HEK293 (cell line): ENCODE data around the gene OR4D1.

ENCODE experiments used
- CTCF ChIA-PET: fragments of 350-600 bp; formaldehyde crosslinking; extraction: SDS; loops from one replicate; lab custom pipeline; 2021; ENCODE audit warnings: antibody characterized with exemption; lab: Yijun Ruan, JAX
- POLR2A ChIA-PET: fragments of 300-600 bp; formaldehyde crosslinking; extraction: SDS; loops from one replicate; lab custom pipeline; 2020; ENCODE audit warnings: antibody characterized with exemption, inconsistent platforms; lab: Yijun Ruan, JAX
- H3K27ac ChIP-seq: fragments of 200-500 bp; sonication (Bioruptor generic); 2 replicates; pipeline ENCODE4 v1.5.1; 2014; ENCODE audit warnings: low read depth, low read length, control low read depth, inconsistent platforms; ENCODE audit errors: extremely low read depth
- H3K36me3 ChIP-seq, 2 experiments: fragments of 200-500 bp in 1 of 2; sonication (Bioruptor generic) in 1 of 2; 1 replicate in 1 of 2; 2 replicates in 1 of 2; pipeline ENCODE4 v1.5.1; 2014 to 2017; ENCODE audit warnings: inconsistent platforms in 2 of 2, low read length in 2 of 2; ENCODE audit not compliant: control insufficient read depth in 2 of 2, insufficient read depth in 1 of 2
- H3K4me1 ChIP-seq: fragments of 200-500 bp; sonication (Bioruptor generic); 2 replicates; pipeline ENCODE4 v1.5.1; 2014; ENCODE audit warnings: mild to moderate bottlenecking, low read length, inconsistent platforms; ENCODE audit not compliant: control insufficient read depth, insufficient read depth
- H3K4me3 ChIP-seq: 2 replicates; pipeline ENCODE4 v1.5.1; 2011; ENCODE audit warnings: low read depth, mild to moderate bottlenecking, control low read depth, low read length, moderate library complexity
- H3K9me3 ChIP-seq: fragments of 200-500 bp; sonication (Bioruptor generic); 2 replicates; pipeline ENCODE4 v1.5.1; 2014; ENCODE audit warnings: low read depth, low read length, inconsistent platforms; ENCODE audit not compliant: control insufficient read depth, insufficient read depth
- ATF2 ChIP-seq: fragments of 450-650 bp; formaldehyde crosslinking; IDR thresholded peaks from 2 replicates; pipeline ENCODE4 v1.5.1; 2016; ENCODE audit warnings: missing biosample characterization, missing genetic modification characterization, low read depth
- PRDM4 ChIP-seq: fragments of 450-650 bp; formaldehyde crosslinking; IDR thresholded peaks from 2 replicates; pipeline ENCODE4 v1.5.1; 2017; ENCODE audit warnings: missing biosample characterization, missing genetic modification characterization
- PRDM6 ChIP-seq: fragments of 450-650 bp; formaldehyde crosslinking; IDR thresholded peaks from 2 replicates; pipeline ENCODE4 v1.5.1; 2017; ENCODE audit warnings: missing biosample characterization, missing genetic modification characterization
- REST ChIP-seq: fragments of 450-650 bp; formaldehyde crosslinking; IDR thresholded peaks from 2 replicates; pipeline ENCODE4 v1.5.1; 2016; ENCODE audit warnings: missing biosample characterization, missing genetic modification characterization
- ZNF248 ChIP-seq: fragments of 450-650 bp; formaldehyde crosslinking; IDR thresholded peaks from 2 replicates; pipeline ENCODE4 v1.5.1; 2017; ENCODE audit warnings: missing biosample characterization, missing genetic modification characterization
- ZNF518A ChIP-seq: fragments of 450-650 bp; formaldehyde crosslinking; conservative IDR thresholded peaks from 2 replicates; pipeline ENCODE4 v1.5.1; 2016; ENCODE audit warnings: low read depth, missing biosample characterization, missing genetic modification characterization
- ZNF654 ChIP-seq: fragments of 450-650 bp; formaldehyde crosslinking; IDR thresholded peaks from 2 replicates; pipeline ENCODE4 v1.5.1; 2016; ENCODE audit warnings: low read depth, missing biosample characterization, missing genetic modification characterization

OR4D1 gene

GRCh38 chr17:58172369-58173071, 24.3 kb downstream of the OR4D1 start:
- Histone ChIP-seq H3K4me3 (no peak overlapping the region), H3K27ac (no peak overlapping the region), H3K36me3 (no peaks in the 10 kb centered on the region), H3K9me3 (no peaks in the 10 kb centered on the region), H3K4me1 (no peaks in the 10 kb centered on the region)
- TF ChIP-seq ZNF654 (tag by site-specific recombination) = peak; percentile 70
- TF ChIP-seq ZNF518A (tag by site-specific recombination) = 0 out of 2 replicates have a peak, but pooled peaks have one; percentile 30
- TF ChIP-seq REST = peak; percentile 91
- 0 out of 2 replicates have a peak, but pooled peaks have one; percentile 27 for TF ChIP-seq PRDM4
- no peak for TF ChIP-seq PRDM6 (tag by site-specific recombination)
- ChIA-PET POLR2A (no interaction called here), CTCF (interaction anchor here (0.6 to 2.3 kb wide), 25 partner anchors 8 to 314 kb away, joined by 3 to 11 read pairs (median 4); no protein-coding TSS in a partner anchor)

- H3K9me3 ChIP-seq = no peaks in the 10 kb centered on the region
- ChIA-PET CTCF (interaction anchor here (0.6 to 0.9 kb wide), 3 partner anchors 25 to 1081 kb away, joined by 3 to 4 read pairs (median 3); no protein-coding TSS in a partner anchor), POLR2A (no interaction called here)
- H3K27ac ChIP-seq = no peak overlapping the region
- H3K4me3 ChIP-seq = no peak overlapping the region
- H3K4me1 ChIP-seq = no peaks in the 10 kb centered on the region
- H3K36me3 ChIP-seq = no peaks in the 10 kb centered on the region
- TF ChIP-seq ATF2 (tag by site-specific recombination) (peak; percentile 79), ZNF248 (tag by site-specific recombination) (no peak)
These were observed 26.7 kb downstream of the OR4D1 start for GRCh38 chr17:58174871-58175270.
